ENCODE results near the gene COQ9.
"Not testable (repeated sequence)": the region's sequence is repeated elsewhere in the genome, so short reads cannot be mapped to it uniquely, and the experiment has no call there.

The COQ9 gene

GRCh38 chr16:57440551-57440950 lies 6.7 kb upstream of the COQ9 start:
- H3K36me3 Mint-ChIP-seq (ENCODE audit: low read depth): peaks cover 55% of the 10 kb centered on the region
- not testable (repeated sequence) for H3K4me1 Mint-ChIP-seq (ENCODE audit: low read depth); H3K27ac Mint-ChIP-seq; H3K4me3 Mint-ChIP-seq; DNase-seq (ENCODE audit: low spot score); H3K27me3 Mint-ChIP-seq (ENCODE audit: low read depth)
- peaks cover 19% of the 10 kb centered on the region for H3K9me3 Mint-ChIP-seq

- Mint-ChIP-seq H3K27ac (no peak overlapping the region), H3K4me1 (ENCODE audit: low read depth) (peaks cover 21% of the 10 kb centered on the region), H3K36me3 (ENCODE audit: low read depth) (peaks cover 29% of the 10 kb centered on the region)
Measured at GRCh38 chr16:57444711-57445110, 2.6 kb upstream of the COQ9 start.

GRCh38 chr16:57445510-57445909 lies 1.8 kb upstream of the COQ9 start:
- Mint-ChIP-seq H3K36me3 (ENCODE audit: low read depth) (peaks cover 21% of the 10 kb centered on the region), H3K27me3 (ENCODE audit: low read depth) (no peaks in the 10 kb centered on the region), H3K4me1 (ENCODE audit: low read depth) (peaks cover 22% of the 10 kb centered on the region), H3K27ac (no peak overlapping the region), H3K4me3 (peak overlapping the region; percentile 39), H3K9me3 (peaks cover 9% of the 10 kb centered on the region)
- DNase-seq (ENCODE audit: low spot score): no peak

More at GRCh38 chr16:57444711-57445110, 2.6 kb upstream of the COQ9 start:
- Mint-ChIP-seq H3K27me3 (ENCODE audit: low read depth) (no peaks in the 10 kb centered on the region), H3K4me3 (peak overlapping the region; percentile 12), H3K9me3 (peaks cover 16% of the 10 kb centered on the region)
- no peak for DNase-seq (ENCODE audit: low spot score)

GRCh38 chr16:57446531-57447185 lies 621 bp upstream of the COQ9 start:
- H3K9me3 Mint-ChIP-seq: peaks cover 2% of the 10 kb centered on the region
- no peaks in the 10 kb centered on the region for H3K27me3 Mint-ChIP-seq (ENCODE audit: low read depth)
- H3K4me1 Mint-ChIP-seq (ENCODE audit: low read depth): peaks cover 22% of the 10 kb centered on the region
- peaks cover 12% of the 10 kb centered on the region for H3K36me3 Mint-ChIP-seq (ENCODE audit: low read depth)
- peak overlapping the region; percentile 89 for H3K27ac Mint-ChIP-seq
- H3K4me3 Mint-ChIP-seq: peak overlapping the region; percentile 97
- peak; percentile 12 for DNase-seq (ENCODE audit: low spot score)

- DNase-seq (ENCODE audit: low spot score): no peak
- H3K4me3 Mint-ChIP-seq: no peak overlapping the region
- peaks cover 29% of the 10 kb centered on the region for H3K36me3 Mint-ChIP-seq (ENCODE audit: low read depth)
- peaks cover 13% of the 10 kb centered on the region for H3K4me1 Mint-ChIP-seq (ENCODE audit: low read depth)
- H3K27ac Mint-ChIP-seq: no peak overlapping the region
- H3K27me3 Mint-ChIP-seq (ENCODE audit: low read depth): no peaks in the 10 kb centered on the region
- H3K9me3 Mint-ChIP-seq: no peaks in the 10 kb centered on the region
Measured at GRCh38 chr16:57452021-57452420, 4.7 kb downstream of the COQ9 start.

- H3K27ac Mint-ChIP-seq: peak within 1 kb of the TSS; percentile 99
- no peaks in the 10 kb centered on the region for H3K27me3 Mint-ChIP-seq (ENCODE audit: low read depth)
- no peaks in the 10 kb centered on the region for H3K9me3 Mint-ChIP-seq
- peaks cover 11% of the 10 kb centered on the region for H3K4me1 Mint-ChIP-seq (ENCODE audit: low read depth)
- H3K36me3 Mint-ChIP-seq (ENCODE audit: low read depth): peaks cover 28% of the 10 kb centered on the region
- peak; percentile 92 for DNase-seq (ENCODE audit: low spot score)
- H3K4me3 Mint-ChIP-seq: peak within 1 kb of the TSS; percentile 100
Measured at GRCh38 chr16:57462209-57462977, 15.1 kb downstream of the COQ9 start, which contains the start of gene POLR2C. POLR2C (plus strand) TSS chr16:57462679; CDS start chr16:57462725, 46 bp downstream.

- DNase-seq (ENCODE audit: low spot score): no peak
- peaks cover 31% of the 10 kb centered on the region for H3K36me3 Mint-ChIP-seq (ENCODE audit: low read depth)
Measured at GRCh38 chr16:57462978-57463362, 15.7 kb downstream of the COQ9 start.

GRCh38 chr16:57464523-57464922 lies 17.2 kb downstream of the COQ9 start:
- Mint-ChIP-seq H3K27ac (peak overlapping the region; percentile 32), H3K4me3 (no peak overlapping the region), H3K36me3 (ENCODE audit: low read depth) (peaks cover 36% of the 10 kb centered on the region)

More at GRCh38 chr16:57462978-57463362, 15.7 kb downstream of the COQ9 start:
- Mint-ChIP-seq H3K9me3 (no peaks in the 10 kb centered on the region), H3K4me3 (peak overlapping the region; percentile 100), H3K27me3 (ENCODE audit: low read depth) (no peaks in the 10 kb centered on the region), H3K27ac (peak overlapping the region; percentile 99), H3K4me1 (ENCODE audit: low read depth) (peaks cover 11% of the 10 kb centered on the region)

GRCh38 chr16:57468346-57468745 lies 21.1 kb downstream of the COQ9 start:
- H3K9me3 Mint-ChIP-seq: no peaks in the 10 kb centered on the region
- H3K27me3 Mint-ChIP-seq (ENCODE audit: low read depth): no peaks in the 10 kb centered on the region
- H3K27ac Mint-ChIP-seq: no peak overlapping the region
- H3K4me3 Mint-ChIP-seq: no peak overlapping the region
- peaks cover 40% of the 10 kb centered on the region for H3K36me3 Mint-ChIP-seq (ENCODE audit: low read depth)
- H3K4me1 Mint-ChIP-seq (ENCODE audit: low read depth): peaks cover 8% of the 10 kb centered on the region
- DNase-seq (ENCODE audit: low spot score): no peak

More at GRCh38 chr16:57464523-57464922, 17.2 kb downstream of the COQ9 start:
- peaks cover 11% of the 10 kb centered on the region for H3K4me1 Mint-ChIP-seq (ENCODE audit: low read depth)
- H3K9me3 Mint-ChIP-seq: no peaks in the 10 kb centered on the region
- DNase-seq (ENCODE audit: low spot score): no peak
- no peaks in the 10 kb centered on the region for H3K27me3 Mint-ChIP-seq (ENCODE audit: low read depth)

- DNase-seq (ENCODE audit: low spot score): no peak
- Mint-ChIP-seq H3K4me1 (ENCODE audit: low read depth) (peaks cover 6% of the 10 kb centered on the region), H3K36me3 (ENCODE audit: low read depth) (peaks cover 39% of the 10 kb centered on the region), H3K27me3 (ENCODE audit: low read depth) (no peaks in the 10 kb centered on the region), H3K9me3 (no peaks in the 10 kb centered on the region), H3K27ac (no peak overlapping the region), H3K4me3 (no peak overlapping the region)
Measured at GRCh38 chr16:57469046-57469445, 21.8 kb downstream of the COQ9 start.

- DNase-seq (ENCODE audit: low spot score): no peak
- Mint-ChIP-seq H3K4me1 (ENCODE audit: low read depth) (no peaks in the 10 kb centered on the region), H3K9me3 (no peaks in the 10 kb centered on the region), H3K27ac (no peak overlapping the region), H3K36me3 (ENCODE audit: low read depth) (peaks cover 34% of the 10 kb centered on the region), H3K4me3 (no peak overlapping the region), H3K27me3 (ENCODE audit: low read depth) (no peaks in the 10 kb centered on the region)
Measured at GRCh38 chr16:57469917-57470470, 22.7 kb downstream of the COQ9 start.

- H3K27ac Mint-ChIP-seq: no peak overlapping the region
- H3K27me3 Mint-ChIP-seq (ENCODE audit: low read depth): no peaks in the 10 kb centered on the region
- no peak overlapping the region for H3K4me3 Mint-ChIP-seq
- peaks cover 1% of the 10 kb centered on the region for H3K4me1 Mint-ChIP-seq (ENCODE audit: low read depth)
- peaks cover 30% of the 10 kb centered on the region for H3K36me3 Mint-ChIP-seq (ENCODE audit: low read depth)
- no peak for DNase-seq (ENCODE audit: low spot score)
- H3K9me3 Mint-ChIP-seq: no peaks in the 10 kb centered on the region
Measured at GRCh38 chr16:57470711-57471110, 23.4 kb downstream of the COQ9 start.

GRCh38 chr16:57471209-57471608 lies 23.9 kb downstream of the COQ9 start:
- no peaks in the 10 kb centered on the region for H3K27me3 Mint-ChIP-seq (ENCODE audit: low read depth)
- H3K4me1 Mint-ChIP-seq (ENCODE audit: low read depth): peaks cover 5% of the 10 kb centered on the region
- peaks cover 27% of the 10 kb centered on the region for H3K36me3 Mint-ChIP-seq (ENCODE audit: low read depth)
- no peak overlapping the region for H3K4me3 Mint-ChIP-seq
- no peak overlapping the region for H3K27ac Mint-ChIP-seq
- no peaks in the 10 kb centered on the region for H3K9me3 Mint-ChIP-seq
- no peak for DNase-seq (ENCODE audit: low spot score)
